ENCODE data around the gene CADPS2. TPM values are rescaled to one million over a fixed set of nuclear protein-coding genes. Genes with fewer than 3 reads are reported as not detected.

CADPS2 gene
- total RNA-seq, 2 donors from 2014 or later = 4.3 to 11.7 TPM

GRCh38 chr7:122702872-122703510, 183.3 kb downstream of the CADPS2 start, which contains the start of gene RNF148:
TSS of gene RNF148 (minus strand) at chr7:122702922. CDS start at chr7:122702750, 172 bp downstream.
- Mint-ChIP-seq H3K9me3 (no peaks in the 10 kb centered on the region), H3K4me3 (no peak within 1 kb of the TSS), H3K4me1 (no peaks in the 10 kb centered on the region), H3K36me3 (ENCODE audit: low read depth) (no peaks in the 10 kb centered on the region), H3K27ac (no peak within 1 kb of the TSS), H3K27me3 (ENCODE audit: insufficient read depth) (no peaks in the 10 kb centered on the region)
- Histone ChIP-seq H3K36me3 (ENCODE audit: control insufficient read depth, insufficient read depth, low read length) (no peaks in the 10 kb centered on the region), H3K27me3 (ENCODE audit: control insufficient read depth, insufficient read depth, low read length, poor library complexity, severe bottlenecking) (no peaks in the 10 kb centered on the region), H3K27ac (ENCODE audit: low read depth, low read length) (no peak within 1 kb of the TSS), H3K9ac (ENCODE audit: extremely low read depth, low read length, poor library complexity, severe bottlenecking) (no peak within 1 kb of the TSS), H3K4me3 (ENCODE audit: low read length) (no peak within 1 kb of the TSS), H3K4me1 (ENCODE audit: control insufficient read depth, insufficient read depth, low read length) (no peaks in the 10 kb centered on the region), H3K9me3 (ENCODE audit: control insufficient read depth, low read length) (no peaks in the 10 kb centered on the region)
- WGBS, 2 experiments (ENCODE audit: insufficient coverage in 1 of 2, insufficient read length in 1 of 2) = 83 to 94% methylated on average over 1 of the region's 1 CpG
- no peak for TF ChIP-seq CTCF (conservative IDR thresholded peaks at IDR 0.05)
- no peak for DNase-seq

- no peaks in the 10 kb centered on the region for H3K36me3 Mint-ChIP-seq (ENCODE audit: low read depth)
- no peak within 1 kb of the TSS for H3K9ac ChIP-seq (ENCODE audit: extremely low read depth, low read length, poor library complexity, severe bottlenecking)
- H3K27ac ChIP-seq (ENCODE audit: low read depth, low read length) = no peak within 1 kb of the TSS
- H3K36me3 ChIP-seq (ENCODE audit: control insufficient read depth, insufficient read depth, low read length) = no peaks in the 10 kb centered on the region
- no peaks in the 10 kb centered on the region for H3K9me3 ChIP-seq (ENCODE audit: control insufficient read depth, low read length)
- no peaks in the 10 kb centered on the region for H3K27me3 Mint-ChIP-seq (ENCODE audit: insufficient read depth)
- H3K27me3 ChIP-seq (ENCODE audit: control insufficient read depth, insufficient read depth, low read length, poor library complexity, severe bottlenecking) = no peaks in the 10 kb centered on the region
- DNase-seq = no peak
- no peak within 1 kb of the TSS for H3K4me3 Mint-ChIP-seq
- no peak within 1 kb of the TSS for H3K27ac Mint-ChIP-seq
- no peaks in the 10 kb centered on the region for H3K4me1 ChIP-seq (ENCODE audit: control insufficient read depth, insufficient read depth, low read length)
- no peak within 1 kb of the TSS for H3K4me3 ChIP-seq (ENCODE audit: low read length)
- peaks cover 6% of the 10 kb centered on the region for H3K4me1 Mint-ChIP-seq
- no peaks in the 10 kb centered on the region for H3K9me3 Mint-ChIP-seq
- TF ChIP-seq CTCF (conservative IDR thresholded peaks at IDR 0.05) = no peak
Observed at GRCh38 chr7:122699017-122699416, 187.2 kb downstream of the CADPS2 start, which contains the start of gene RNF133. TSS of gene RNF133 (minus strand) at chr7:122699117. CDS start at chr7:122698918, 199 bp downstream.

GRCh38 chr7:122695816-122696215, 190.4 kb downstream of the CADPS2 start:
- Histone ChIP-seq H3K4me1 (ENCODE audit: control insufficient read depth, insufficient read depth, low read length) (no peaks in the 10 kb centered on the region), H3K27me3 (ENCODE audit: control insufficient read depth, insufficient read depth, low read length, poor library complexity, severe bottlenecking) (no peaks in the 10 kb centered on the region), H3K4me3 (ENCODE audit: low read length) (no peak overlapping the region), H3K9ac (ENCODE audit: extremely low read depth, low read length, poor library complexity, severe bottlenecking) (no peak overlapping the region), H3K36me3 (ENCODE audit: control insufficient read depth, insufficient read depth, low read length) (no peaks in the 10 kb centered on the region), H3K9me3 (ENCODE audit: control insufficient read depth, low read length) (peaks cover 7% of the 10 kb centered on the region), H3K27ac (ENCODE audit: low read depth, low read length) (no peak overlapping the region)
- H3K4me3 Mint-ChIP-seq = no peak overlapping the region
- peaks cover 13% of the 10 kb centered on the region for H3K9me3 Mint-ChIP-seq
- peaks cover 9% of the 10 kb centered on the region for H3K36me3 Mint-ChIP-seq (ENCODE audit: low read depth)
- no peaks in the 10 kb centered on the region for H3K27me3 Mint-ChIP-seq (ENCODE audit: insufficient read depth)
- DNase-seq = no peak
- no peak for TF ChIP-seq CTCF (conservative IDR thresholded peaks at IDR 0.05)
- H3K27ac Mint-ChIP-seq = no peak overlapping the region
- H3K4me1 Mint-ChIP-seq = peaks cover 6% of the 10 kb centered on the region
- 93 to 100% methylated on average over 1 of the region's 1 CpG for WGBS, 2 experiments (ENCODE audit: insufficient coverage in 1 of 2, insufficient read length in 1 of 2)
